Esophagus (tissue), 2 donors: ENCODE measurements around the gene DNASE1L3. TPM values are rescaled to one million over a fixed set of nuclear protein-coding genes. Genes with fewer than 3 reads are reported as not detected.

ENCODE experiments used
- H3K27ac ChIP-seq, 2 donors: one replicate each; pipeline ENCODE4 v1.5.1; 2013; ENCODE audit warnings: low read depth in 2 of 2, mild to moderate bottlenecking in 2 of 2, inconsistent platforms in 1 of 2, low read length in 1 of 2, moderate library complexity in 1 of 2
- H3K27me3 ChIP-seq, 2 donors: one replicate each; pipeline ENCODE4 v1.6.1; 2013; ENCODE audit warnings: low read length in 2 of 2, control low read depth in 1 of 2, mild to moderate bottlenecking in 1 of 2; ENCODE audit not compliant: insufficient read depth in 2 of 2, control insufficient read depth in 1 of 2
- H3K36me3 ChIP-seq, 2 donors: one replicate each; pipeline ENCODE4 v1.6.1; 2013; ENCODE audit warnings: low read length in 1 of 2; ENCODE audit not compliant: control insufficient read depth in 2 of 2, insufficient read depth in 2 of 2
- H3K4me1 ChIP-seq, 2 donors: one replicate each; pipeline ENCODE4 v1.6.1; 2013; ENCODE audit warnings: low read length in 1 of 2; ENCODE audit not compliant: control insufficient read depth in 2 of 2, insufficient read depth in 2 of 2
- H3K4me3 ChIP-seq, 2 donors: one replicate each; pipeline ENCODE4 v1.5.1; 2013; ENCODE audit warnings: low read length in 2 of 2, mild to moderate bottlenecking in 2 of 2, low read depth in 1 of 2, moderate library complexity in 1 of 2
- H3K9me3 ChIP-seq, 2 donors: one replicate each; pipeline ENCODE4 v1.6.1; 2013; ENCODE audit warnings: mild to moderate bottlenecking in 2 of 2, low read depth in 1 of 2, low read length in 1 of 2, moderate library complexity in 1 of 2; ENCODE audit not compliant: control insufficient read depth in 2 of 2, insufficient read depth in 1 of 2
- WGBS, 2 donors: extraction: QIAGEN DNeasy Blood & Tissue Kit; methylation state at CpG; one replicate each; pipeline ENCODE4 v1.1.7; 2013; 5-methylcytosine and 5-hydroxymethylcytosine counted together
- polyA plus RNA-seq, 2 donors: library from polyadenylated mRNA; stranded (reverse); fragments of 200-250 nt; gene quantifications; one replicate each; pipeline ENCODE4 v1.2.3, GENCODE V29; 2013
- donor health status: healthy with polysubstance abuse.
- donor health status: Bipolar disorder and iron deficiency.

DNASE1L3 gene
- polyA plus RNA-seq, 2 donors, result 7.5 to 39.3 TPM

DNA sequence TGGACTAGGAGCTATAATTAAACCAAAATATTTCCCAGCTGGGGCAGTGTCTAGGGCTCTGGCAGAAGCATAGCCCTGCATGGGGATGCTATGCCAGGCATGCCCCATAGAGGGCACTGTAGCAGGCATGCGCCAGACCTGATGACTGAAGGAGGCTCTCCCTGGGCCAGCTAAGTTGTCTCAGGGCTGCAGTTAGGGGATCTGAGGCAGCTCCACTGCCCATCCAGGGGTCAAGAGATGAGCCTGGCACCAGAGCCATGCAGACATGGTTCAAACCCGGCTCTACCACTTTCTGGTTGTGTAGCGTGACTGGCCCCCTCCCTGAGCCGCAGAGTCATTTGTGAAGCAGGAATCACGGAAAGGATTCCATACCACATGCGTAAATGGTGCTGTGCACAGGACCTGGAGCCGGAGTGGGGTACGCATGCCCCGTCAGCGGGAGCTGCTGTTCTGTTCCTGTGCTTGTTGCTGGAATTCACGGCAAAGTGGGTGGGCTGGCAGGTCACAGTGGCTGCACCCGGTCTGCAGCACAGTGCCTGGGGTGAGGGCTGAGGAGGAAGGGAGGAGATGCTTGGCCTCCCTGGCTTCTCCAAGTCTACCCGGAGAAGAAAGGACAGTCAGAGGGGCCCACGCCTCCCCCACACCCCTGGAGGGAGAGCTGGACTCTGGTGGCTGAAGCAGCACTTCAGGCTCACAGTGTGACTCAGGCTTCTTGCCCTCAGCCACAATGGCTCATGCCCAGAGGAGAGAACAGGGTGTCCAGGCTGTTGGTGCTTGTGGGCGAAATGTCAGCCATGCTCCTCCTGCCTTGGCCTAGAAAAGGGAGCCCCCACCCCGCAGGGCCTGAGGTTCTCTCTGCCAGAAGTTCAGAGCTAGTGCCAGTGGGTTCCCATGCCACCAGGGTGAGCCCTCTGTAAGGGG, 43.1 kb downstream of the DNASE1L3 start:
- peak overlapping the region in 1 of 2 donors; percentile 42 for H3K27ac ChIP-seq

DNA sequence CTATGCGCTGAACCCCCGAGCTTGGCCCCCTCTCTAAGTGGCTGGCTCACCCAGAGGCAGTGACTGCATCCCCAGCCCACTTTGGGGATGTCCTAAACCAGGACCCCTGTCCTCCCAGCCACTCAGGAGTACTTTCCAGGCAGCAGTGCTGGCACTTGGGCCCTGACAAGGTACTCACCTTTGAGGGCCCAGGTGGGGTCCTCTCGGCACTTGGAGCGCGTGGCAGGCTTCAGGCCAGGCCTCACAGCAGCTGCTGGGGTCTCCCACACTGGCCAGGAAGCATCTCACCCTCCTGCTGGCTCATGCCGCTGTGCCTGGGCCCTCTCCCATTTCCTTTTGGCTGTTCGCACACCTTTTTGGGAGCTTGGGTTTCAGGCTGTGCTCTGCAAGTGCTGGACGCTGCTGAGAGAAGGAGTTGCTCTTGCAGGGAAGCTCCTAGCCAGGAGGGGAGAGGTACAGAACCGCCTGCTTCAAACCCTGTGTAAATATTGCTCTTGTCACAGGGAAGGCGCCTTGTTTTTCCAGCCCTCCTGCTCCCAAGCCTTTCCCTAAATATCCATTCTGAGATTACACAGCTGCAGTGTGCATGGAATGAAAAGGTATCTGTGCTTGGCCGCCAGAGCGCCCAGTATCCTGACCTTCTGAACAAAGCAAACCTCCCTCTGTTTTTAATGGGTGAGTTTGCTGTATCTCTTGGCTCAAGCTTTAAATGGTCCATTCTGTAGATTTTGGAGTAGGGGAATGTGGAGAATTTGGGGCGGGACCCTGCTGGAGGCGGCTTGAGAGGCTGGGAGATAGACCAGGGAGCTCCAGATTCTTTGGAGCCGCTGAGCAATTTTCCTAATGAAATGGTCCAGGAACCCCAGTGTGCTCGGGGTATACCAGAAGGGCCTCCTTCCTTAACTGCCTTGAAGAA, 45.6 kb downstream of the DNASE1L3 start:
- Histone ChIP-seq H3K9me3 (no peaks in the 10 kb centered on the region), H3K4me3 (no peak overlapping the region), H3K27me3 (no peaks in the 10 kb centered on the region), H3K4me1 (no peaks in the 10 kb centered on the region), H3K27ac (peak overlapping the region in 1 of 2 donors; percentile 36), H3K36me3 (peaks cover 4 to 36% of the 10 kb centered on the region in 2 donors)
- WGBS, 2 donors, result 69 to 80% methylated on average over 16 of the region's 16 CpGs

More for the DNA sequence above, 43.1 kb downstream of the DNASE1L3 start:
- peaks cover 4 to 40% of the 10 kb centered on the region in 2 donors for H3K36me3 ChIP-seq
- H3K4me1 ChIP-seq, result no peaks in the 10 kb centered on the region
- H3K27me3 ChIP-seq, result no peaks in the 10 kb centered on the region
- WGBS, 2 donors, result 85 to 88% methylated on average over 16 of the region's 16 CpGs
- no peaks in the 10 kb centered on the region for H3K9me3 ChIP-seq
- H3K4me3 ChIP-seq, result no peak overlapping the region

DNA sequence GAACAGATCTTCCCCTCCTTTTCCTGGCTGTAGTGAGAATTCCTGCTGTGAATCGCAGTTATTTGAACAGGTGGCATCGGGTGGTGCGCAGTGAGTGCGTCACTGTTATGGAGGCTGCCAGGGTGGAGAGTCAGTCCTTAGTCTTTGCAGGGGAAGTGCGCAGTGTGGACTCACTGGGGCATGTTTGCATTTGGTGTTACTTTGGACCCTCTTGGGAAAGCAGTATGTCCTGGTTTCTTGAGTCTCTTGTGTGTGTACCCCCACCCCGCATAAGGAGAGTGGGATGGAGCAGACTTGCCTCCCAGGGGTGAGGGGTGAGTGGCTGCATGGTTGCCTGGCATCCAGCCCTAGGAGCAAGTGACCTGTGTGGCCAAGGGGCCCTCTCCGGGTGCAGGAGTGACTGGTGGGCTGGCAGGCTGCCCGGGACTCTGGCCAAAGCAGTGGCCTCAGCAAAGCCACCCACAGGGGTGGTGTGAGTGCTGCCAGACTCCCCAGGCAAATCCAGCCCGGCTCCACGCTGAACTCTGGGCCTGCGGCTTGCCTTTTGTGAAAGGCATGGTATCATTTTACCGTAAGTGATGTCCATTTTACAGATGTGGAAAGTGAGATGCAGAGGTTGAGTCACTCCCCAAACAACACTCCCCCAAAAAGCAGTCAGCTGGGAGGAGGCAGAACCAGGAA, 46.4 kb downstream of the DNASE1L3 start:
- Histone ChIP-seq H3K4me3 (no peak overlapping the region), H3K9me3 (no peaks in the 10 kb centered on the region), H3K27ac (peak overlapping the region in 1 of 2 donors; percentile 36), H3K27me3 (no peaks in the 10 kb centered on the region), H3K4me1 (no peaks in the 10 kb centered on the region), H3K36me3 (peaks cover 4 to 30% of the 10 kb centered on the region in 2 donors)
- WGBS, 2 donors, result 56 to 74% methylated on average over 12 of the region's 12 CpGs

DNA sequence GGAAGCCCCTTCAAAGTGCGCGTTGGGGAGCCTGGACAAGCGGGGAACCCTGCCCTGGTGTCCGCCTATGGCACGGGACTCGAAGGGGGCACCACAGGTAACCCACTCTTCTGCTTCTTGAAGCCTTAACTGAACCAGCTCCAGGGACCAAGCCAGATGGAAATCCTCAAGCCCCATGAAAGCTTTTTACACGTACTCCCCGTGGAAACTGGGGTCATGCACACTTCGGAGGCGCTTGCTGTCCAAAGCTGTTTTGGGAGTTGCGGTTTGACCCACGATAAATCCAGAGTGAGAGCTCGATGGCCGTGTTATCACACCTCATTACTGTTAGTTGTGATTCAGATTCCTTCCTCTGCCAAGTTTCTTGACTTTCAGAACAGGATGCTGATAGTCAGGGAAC, 47.5 kb downstream of the DNASE1L3 start:
- Histone ChIP-seq H3K9me3 (no peaks in the 10 kb centered on the region), H3K4me1 (no peaks in the 10 kb centered on the region), H3K27ac (peak overlapping the region; percentile 15 to 27), H3K36me3 (peaks cover 4 to 27% of the 10 kb centered on the region in 2 donors), H3K27me3 (no peaks in the 10 kb centered on the region), H3K4me3 (no peak overlapping the region)
- WGBS, 2 donors, result 77 to 87% methylated on average over 14 of the region's 14 CpGs

GRCh38 chr3:58161435-58162398, 49.1 kb downstream of the DNASE1L3 start:
- H3K27ac ChIP-seq, result peak overlapping the region in 1 of 2 donors; percentile 25
- 71 to 75% methylated on average over 11 of the region's 11 CpGs for WGBS, 2 donors
- no peak overlapping the region for H3K4me3 ChIP-seq
- no peaks in the 10 kb centered on the region for H3K27me3 ChIP-seq
- H3K4me1 ChIP-seq, result no peaks in the 10 kb centered on the region
- peaks cover 7 to 27% of the 10 kb centered on the region in 2 donors for H3K36me3 ChIP-seq
- H3K9me3 ChIP-seq, result no peaks in the 10 kb centered on the region

GRCh38 chr3:58160399-58160798, 50.4 kb downstream of the DNASE1L3 start:
- no peaks in the 10 kb centered on the region for H3K27me3 ChIP-seq
- H3K4me1 ChIP-seq, result no peaks in the 10 kb centered on the region
- no peak overlapping the region for H3K4me3 ChIP-seq
- no peaks in the 10 kb centered on the region for H3K9me3 ChIP-seq
- peaks cover 3 to 35% of the 10 kb centered on the region in 2 donors for H3K36me3 ChIP-seq
- H3K27ac ChIP-seq, result no peak overlapping the region
- WGBS, 2 donors, result 99 to 100% methylated on average over 1 of the region's 1 CpG

DNA sequence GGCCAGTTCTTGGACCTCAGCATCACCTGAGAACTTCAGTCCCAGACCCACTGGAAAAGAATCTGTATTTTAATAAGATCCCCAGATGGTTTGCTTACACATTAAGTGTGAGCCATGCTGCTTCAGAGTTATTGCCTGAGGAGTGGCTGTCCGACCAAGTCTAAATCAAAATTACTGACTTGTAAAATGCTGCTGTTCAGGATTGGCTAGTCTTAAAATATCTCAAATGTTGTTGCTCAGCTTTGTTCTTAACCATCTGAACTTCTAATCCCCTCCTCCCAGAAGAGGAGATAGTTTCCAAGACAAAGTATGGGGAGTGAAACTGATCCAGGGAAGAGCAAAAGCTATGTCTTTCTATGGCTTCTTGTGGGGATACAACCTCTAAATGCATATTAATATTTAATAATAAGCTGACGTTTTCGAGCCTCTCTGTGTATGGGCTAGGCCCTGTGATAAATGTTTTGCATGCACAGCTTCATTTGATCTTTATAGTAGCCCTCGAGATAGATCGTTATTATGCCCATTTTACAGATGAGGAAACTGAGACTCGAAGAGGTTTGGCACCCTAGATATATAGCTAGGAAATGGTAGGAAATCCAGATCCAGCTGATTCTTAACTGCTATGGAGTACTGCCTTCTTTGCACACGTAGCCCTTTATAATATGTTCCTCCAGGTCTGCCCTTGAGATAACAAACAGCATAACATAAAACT, 52.2 kb downstream of the DNASE1L3 start:
- Histone ChIP-seq H3K36me3 (peaks cover 8 to 34% of the 10 kb centered on the region in 2 donors), H3K9me3 (no peaks in the 10 kb centered on the region), H3K4me3 (no peak overlapping the region), H3K27ac (no peak overlapping the region), H3K4me1 (peaks cover 0 to 2% of the 10 kb centered on the region in 2 donors), H3K27me3 (no peaks in the 10 kb centered on the region)
- WGBS, 2 donors, result 91% methylated on average over 7 of the region's 7 CpGs

DNA sequence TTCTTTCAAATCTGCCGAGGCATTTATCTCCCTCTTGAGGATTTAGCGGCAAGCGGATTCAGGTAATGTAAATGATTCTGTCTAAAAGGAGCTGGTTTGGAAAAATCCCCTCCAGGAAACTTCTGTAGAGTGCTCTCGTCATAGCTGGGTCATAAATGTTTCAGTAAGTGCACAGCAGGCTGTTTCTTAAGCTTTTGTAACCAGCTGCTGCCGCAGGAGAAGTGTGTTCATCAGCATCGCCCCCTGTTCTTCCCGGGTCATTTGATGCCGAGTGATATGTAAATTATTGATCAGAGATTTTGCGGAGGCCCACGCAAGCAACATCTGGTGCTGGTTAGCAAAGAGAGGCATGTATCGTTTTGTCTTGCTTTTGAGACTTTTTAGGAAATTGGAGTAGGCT, 53.1 kb downstream of the DNASE1L3 start:
- Histone ChIP-seq H3K27ac (no peak overlapping the region), H3K4me3 (no peak overlapping the region), H3K4me1 (peaks cover 0 to 2% of the 10 kb centered on the region in 2 donors), H3K36me3 (peaks cover 8 to 33% of the 10 kb centered on the region in 2 donors), H3K9me3 (no peaks in the 10 kb centered on the region), H3K27me3 (no peaks in the 10 kb centered on the region)
- WGBS, 2 donors, result 86 to 88% methylated on average over 11 of the region's 11 CpGs
